AG08396 (cell line): ENCODE measurements around the gene ZNF485.
A peak's percentile ranks its signal among the peaks of the same experiment; 100 is the strongest.
"Not testable (repeated sequence)": the region's sequence is repeated elsewhere in the genome, so short reads cannot be mapped to it uniquely, and the experiment has no call there.

Experiments
- DNase-seq: peaks from one replicate; pipeline ENCODE4 v3.0.0; 2012; ENCODE audit warnings: low spot score, mixed read lengths

The ZNF485 gene

DNA sequence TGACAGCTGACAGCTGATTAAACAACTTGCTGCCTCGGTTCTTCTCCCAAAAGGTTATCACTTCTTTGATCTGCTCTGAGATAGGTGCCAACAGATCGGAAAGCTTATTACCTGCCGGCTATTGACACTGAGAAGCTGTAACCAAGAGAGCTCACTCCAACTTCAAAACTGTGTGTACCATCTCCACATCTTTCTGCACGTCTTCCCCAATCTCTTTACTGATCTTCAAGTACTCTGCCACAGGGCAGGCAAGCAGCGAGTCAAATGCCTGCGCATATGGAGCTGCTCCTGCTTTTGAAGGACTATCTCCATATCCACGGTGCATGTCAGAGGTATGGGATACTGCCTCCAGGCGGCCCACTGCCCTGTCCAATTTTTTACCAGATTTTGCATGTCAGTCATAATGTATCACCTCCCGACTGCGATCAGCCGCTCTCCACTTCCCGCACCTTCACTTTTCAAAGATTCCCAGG, 352 bp upstream of the ZNF485 start:
- no peak for DNase-seq

DNA sequence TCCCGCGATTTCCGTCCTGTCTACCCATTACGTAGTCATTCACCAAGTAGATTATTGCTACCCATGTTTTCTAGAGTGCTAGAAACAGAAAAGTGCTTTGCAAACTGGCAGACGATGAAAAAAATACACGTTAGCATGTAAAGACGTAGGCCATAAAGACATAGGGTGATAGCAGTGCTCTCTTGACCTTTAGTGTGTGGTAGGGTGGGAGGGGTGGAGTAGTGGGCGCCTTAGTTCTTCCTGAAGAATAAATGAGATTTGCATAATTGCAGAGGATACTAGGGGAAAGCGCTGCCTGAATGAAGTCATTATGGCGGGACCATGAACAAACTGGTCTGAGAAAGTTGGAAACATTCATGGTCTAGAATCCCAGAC, 948 bp downstream of the ZNF485 start:
- DNase-seq = no peak

DNA sequence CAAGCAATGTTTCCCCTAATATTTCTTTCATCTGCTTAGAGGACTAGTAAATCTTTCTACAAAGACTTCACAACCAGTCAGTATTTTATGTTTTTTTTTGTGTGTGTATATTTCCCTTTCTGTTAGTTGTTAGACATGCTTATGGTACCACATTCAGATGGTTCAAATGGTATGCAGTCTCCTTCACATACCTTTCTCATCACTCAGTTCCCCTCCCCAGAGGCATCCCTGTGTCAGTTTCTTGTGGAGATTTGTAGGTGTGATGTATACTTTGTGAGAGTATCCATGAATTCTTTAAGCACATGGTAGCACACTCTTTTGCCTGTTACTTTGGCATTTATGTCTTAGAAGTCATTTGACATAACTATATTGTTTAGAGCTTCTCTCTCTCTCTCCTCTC, 4.4 kb downstream of the ZNF485 start:
- DNase-seq = peak; percentile 22

DNA sequence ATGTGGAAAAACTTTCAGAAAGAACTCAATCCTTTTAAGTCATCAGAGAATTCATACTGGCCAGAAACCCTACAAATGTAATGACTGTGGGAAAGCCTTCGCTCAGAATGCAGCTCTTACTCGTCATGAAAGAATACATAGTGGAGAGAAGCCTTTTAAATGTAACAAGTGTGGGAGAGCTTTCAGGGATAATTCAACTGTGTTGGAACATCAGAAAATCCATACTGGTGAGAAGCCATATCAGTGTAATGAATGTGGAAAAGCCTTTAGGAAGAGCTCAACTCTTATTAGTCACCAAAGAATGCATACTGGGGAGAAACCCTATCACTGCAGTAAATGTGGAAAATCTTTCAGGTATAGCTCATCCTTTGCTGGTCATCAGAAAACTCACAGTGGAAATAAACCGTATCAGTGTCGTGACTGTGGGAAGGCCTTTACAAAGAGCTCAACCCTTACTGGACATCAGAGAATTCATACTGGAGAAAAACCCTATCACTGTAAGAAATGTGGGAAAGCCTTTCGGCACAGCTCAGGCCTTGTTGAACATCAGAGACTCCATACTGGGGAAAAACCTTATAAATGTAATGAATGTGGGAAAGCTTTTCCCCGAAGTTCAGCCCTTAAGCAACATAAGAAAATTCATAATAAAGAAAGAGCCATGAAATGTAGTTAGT, 10.6 kb downstream of the ZNF485 start:
- DNase-seq = no peak

DNA sequence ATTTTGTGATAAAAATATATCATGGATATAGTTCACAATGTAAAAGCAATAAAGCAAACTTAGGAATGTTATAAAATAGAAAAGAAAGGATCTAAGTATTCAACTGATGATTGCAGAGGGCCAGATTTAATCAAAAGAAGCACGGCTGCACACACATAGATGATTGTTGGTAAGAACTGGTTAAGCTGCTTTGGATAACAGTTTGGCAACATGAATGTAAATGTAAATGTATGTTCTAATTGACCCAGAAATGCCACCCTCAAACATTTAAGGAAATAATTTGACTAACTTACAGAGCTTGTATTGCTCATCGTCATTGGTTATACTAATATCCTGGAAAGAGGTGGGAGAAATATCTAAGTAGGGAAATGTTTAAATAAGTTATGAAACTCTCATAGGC, 13.1 kb downstream of the ZNF485 start:
- DNase-seq = no peak

DNA sequence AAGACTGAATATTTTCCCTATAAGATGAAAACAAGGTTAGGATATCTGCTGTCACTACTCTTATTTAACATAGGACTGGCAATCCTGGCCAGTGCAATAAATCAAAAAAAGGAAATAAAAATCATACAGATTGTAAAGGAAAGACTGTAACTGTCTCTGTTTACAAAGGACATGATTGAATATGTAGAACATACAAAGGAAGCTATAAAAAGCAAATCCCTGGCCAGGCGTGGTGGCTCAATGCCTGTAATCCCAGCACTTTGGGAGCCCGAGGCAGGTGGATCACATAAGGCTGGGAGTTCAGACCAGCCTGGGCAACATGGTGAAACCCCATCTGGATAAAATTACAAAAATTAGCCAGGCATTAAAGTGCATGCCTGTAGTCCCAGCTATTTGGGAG, 15.8 kb downstream of the ZNF485 start:
- DNase-seq = no peak

DNA sequence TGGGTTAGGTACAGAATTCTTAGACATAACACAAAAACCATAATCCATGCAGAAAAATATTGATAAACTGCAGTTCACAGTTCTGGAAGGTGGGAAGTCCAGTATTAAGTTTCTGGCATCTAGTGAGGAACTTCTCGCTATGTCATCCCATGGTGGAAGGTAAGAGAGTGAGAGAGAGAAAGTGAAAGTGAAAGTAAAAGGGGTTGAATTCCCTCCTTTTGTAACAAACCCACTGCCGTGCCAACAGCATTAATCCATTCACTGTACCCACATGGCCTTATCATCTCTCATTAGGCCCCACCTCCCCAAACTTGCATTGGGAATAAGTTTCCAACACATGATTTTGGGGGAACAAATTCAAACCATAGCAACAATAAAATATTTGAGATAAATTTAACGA, 17.1 kb downstream of the ZNF485 start:
- DNase-seq = no peak

DNA sequence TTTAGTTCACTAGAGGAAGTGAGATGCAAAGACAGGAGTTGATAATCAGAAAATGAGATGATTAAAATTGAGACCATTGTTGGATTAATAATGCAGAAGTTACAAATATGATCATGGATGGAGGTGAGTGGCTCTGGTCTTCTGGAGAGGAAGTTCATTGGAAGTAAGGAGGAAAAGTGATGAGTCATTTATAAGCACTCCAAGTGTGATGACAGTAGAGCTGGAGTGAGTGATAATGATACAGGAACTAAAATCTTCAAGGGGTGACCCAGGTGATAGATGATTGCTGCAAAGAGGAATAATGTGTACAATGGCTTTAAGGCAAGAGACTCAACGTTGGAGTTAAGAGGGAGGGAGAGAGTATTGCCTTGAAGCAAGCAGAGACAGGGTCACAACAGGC, 21.7 kb downstream of the ZNF485 start:
- no peak for DNase-seq

DNA sequence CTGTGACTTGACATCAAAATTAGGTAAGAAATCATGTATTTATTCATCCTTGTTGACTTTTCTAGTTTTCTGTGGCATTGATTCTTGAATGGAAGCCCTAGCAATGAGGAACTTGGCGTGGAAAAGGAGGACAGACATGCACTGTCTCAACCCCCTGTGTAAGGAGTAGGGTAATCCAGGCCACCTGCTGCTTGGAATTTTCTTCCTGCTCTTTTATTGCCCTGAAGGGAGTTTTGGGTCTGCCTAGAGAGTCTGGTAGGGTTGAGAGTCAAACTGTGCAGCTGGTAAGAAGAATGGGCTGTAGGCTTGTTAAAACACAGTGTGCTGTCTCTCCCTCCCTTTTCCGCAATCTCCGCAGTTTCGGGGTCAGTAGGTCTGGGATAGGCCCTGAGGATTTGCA, 22.7 kb downstream of the ZNF485 start:
- DNase-seq = no peak

DNA sequence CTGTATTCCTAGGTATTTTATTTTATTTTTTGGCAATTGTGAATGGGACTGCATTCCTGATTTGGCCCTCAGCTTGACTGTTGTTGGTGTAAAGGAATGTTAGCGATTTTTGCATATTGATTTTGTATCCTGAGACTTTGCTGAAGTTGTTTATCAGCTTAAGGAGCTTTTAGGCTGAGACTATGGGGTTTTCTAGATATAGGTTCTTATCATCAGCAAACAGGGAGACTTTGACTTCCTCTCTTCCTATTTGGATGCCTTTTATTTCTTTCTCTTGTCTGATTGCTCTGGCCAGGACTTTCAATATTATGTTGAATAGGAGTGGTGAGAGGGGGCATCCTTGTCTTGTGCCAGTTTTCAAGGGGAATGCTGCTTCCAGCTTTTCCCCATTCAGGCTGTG, 29.6 kb downstream of the ZNF485 start:
- DNase-seq = not testable (repeated sequence)

DNA sequence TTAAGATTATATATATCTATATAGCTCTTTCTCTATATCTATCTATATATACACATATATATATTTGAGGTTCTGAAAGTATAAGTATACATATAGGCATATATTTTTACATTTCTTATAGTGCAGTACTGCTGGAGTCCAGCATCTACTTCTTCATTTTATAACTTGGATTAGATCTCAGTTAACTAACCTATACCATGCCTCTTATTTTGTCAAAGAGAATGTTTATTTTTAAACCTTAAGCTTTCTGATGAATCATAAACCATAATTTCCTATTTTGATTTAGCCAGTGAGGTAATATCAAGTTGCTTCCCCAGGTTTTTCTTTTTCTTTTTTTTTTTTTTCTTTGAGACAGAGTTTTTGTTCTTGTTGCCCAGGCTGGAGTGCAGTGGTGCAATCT, 34.4 kb downstream of the ZNF485 start:
- DNase-seq = no peak

DNA sequence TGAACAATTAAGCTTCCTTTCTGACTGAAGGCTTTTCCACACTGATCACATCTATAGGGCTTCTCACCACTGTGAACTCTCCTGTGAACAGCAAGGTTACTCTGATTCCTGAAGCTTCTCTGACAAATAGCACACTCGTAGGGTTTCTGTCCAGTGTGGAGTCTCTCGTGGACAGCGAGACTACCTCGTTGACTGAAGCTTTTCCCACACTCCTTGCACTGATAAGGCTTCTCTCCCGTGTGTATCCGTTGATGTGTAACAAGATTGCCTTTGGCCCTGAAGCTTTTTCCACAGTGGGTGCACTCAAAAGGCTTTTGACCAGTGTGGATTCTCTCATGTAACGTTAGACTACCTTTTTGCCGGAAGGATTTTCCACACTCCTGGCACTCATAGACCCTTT, 38.0 kb downstream of the ZNF485 start:
- DNase-seq = no peak

DNA sequence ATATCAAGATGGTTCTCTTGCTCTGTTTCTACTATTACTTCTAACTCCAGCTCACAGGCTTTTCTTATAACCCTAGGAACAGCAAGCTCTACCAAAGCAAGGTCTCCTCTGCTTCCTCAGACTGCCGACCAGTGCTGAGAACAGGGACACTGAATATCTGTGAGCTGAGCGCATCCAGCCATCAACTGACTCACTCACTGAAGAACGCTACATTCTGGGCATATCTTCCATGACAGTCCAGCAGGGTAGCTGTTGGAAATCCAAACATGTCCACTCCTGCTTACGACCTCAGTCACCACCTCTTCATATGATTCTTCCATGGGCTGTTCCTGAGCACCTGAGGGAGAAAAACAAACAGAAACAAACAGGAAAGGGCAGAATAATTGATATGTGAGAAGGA, 39.6 kb downstream of the ZNF485 start:
- DNase-seq = no peak

DNA sequence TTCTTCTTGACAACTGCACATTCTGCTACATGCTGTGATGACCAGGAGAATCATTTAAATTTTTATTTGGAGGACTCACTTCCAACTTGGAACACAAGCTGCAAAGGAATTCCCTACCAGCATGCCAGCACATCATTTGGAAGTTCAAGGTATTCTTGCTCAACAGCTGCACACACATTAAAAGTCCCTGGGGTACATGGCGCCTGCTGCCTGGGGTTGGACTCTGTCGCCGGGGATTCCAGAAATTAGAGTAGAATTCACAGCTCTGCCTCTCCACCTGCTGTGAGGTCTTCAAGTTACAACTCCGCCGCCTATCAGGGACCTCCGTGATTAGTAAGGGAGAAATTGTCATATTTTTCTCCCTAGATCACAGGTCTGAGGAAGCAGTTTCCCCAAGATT, 41.3 kb downstream of the ZNF485 start:
- no peak for DNase-seq

DNA sequence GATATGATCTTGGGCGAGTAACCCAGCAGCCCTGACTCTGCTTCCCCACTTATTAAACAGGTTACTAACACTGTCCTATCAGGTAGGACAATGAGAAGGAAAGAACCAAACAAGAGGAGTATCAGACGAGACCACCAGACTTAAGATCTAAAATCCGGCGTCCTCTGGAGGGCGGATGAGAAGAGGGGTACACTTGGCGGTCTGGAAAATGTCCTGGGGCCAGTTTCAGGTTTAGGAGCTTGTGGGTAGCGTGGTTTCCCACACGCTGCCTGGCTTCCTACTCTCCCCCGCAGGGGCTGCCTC, 41.8 kb downstream of the ZNF485 start:
- DNase-seq = no peak

DNA sequence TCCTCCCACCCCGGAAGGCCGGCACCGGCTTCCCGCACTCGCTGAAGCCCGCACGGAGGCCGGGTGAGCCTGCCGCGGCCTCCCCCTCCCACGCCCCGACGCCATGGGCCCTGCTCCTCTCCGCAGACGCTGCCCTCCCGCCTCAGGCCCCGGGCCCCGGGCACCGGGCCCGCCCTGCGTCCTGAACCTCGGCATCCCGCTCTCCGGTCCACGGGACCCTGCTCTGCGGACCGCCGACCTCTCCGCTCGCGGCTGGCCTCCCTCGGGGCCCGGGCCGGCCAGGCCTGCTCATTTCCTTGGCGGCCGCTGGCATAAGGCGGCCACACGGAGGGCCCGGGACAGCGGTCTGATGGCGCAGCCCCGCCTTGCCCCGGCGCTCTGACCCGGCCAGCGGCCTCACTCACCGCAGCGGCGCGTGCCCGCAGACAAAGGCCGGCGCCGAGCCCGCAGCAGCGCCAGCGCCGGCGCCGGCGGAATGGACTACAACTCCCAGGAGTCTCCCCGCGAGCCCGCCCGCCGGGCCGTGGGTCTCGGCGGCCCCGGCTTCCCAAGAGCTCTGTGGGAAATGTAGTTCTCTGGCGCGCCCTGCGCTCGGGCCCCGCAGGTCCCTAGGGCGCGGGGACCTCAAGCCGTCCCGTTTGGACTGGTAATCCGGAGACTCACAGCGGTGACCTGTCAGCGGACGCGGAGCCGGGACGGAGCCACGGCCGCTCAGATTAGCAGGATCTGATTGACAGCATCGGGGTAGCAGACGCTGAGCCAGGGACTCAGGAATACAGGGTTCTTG, 42.4 kb downstream of the ZNF485 start, which contains the start of gene ZNF32:
Gene ZNF32, minus strand, starts transcription at position 484 of the 787 bp plus-strand sequence. CDS start 2,748 bp downstream, outside the sequence.
- peak; percentile 96 for DNase-seq

DNA sequence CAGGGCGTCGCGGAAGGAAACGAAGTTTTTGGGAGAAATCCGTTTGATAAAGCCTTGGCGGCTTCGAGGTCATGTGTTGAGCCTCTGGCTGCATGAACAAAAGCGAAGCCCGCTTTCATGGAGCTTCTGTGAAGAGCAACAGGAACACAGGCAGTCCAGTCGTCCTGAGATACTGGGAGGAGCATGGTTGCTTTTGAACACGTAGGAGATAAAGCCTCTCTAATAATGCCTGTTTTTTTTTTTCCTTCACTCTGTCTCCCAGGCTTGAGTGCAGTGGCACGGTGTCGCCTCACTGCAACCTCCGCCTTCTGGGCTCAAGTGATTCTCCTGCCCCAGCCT, 42.9 kb downstream of the ZNF485 start:
- DNase-seq = no peak

DNA sequence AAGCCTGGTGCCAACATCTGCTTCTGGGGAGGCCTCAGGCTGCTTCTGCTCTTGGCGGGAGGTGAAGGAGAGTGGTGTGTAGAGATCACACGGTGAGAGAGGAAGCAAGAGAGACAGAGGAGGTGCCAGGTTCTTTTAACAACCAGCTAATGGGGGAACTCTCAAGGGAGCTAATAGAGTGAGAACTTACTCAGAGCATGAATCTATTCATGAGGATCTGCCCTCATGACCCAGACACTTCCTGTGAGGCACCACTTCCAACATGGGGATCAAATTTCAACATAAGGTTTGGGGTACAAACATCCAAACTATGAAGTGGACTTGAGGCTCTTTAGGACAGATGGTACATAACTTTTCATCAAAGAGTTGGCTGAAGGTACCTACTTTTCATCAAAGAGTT, 47.5 kb downstream of the ZNF485 start:
- no peak for DNase-seq

DNA sequence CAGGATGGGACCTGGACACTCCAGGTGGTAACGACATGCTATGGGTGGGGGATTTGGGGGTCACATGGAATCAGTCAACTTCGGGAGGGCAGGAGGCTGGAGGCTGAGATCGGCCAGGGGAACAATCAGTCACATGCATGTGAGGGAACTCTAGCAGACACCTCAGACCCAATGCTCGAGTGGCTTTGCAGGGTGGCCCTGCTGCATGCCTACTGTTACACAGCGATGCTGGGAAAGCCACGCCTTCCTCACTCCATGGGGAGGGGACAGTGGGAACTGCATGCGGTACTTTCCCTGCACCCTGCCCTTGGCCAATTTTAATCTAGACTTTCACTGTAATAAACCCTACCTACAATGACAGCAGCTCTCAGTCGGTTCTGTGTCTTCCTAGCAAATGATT, 49.1 kb downstream of the ZNF485 start:
- DNase-seq = no peak

DNA sequence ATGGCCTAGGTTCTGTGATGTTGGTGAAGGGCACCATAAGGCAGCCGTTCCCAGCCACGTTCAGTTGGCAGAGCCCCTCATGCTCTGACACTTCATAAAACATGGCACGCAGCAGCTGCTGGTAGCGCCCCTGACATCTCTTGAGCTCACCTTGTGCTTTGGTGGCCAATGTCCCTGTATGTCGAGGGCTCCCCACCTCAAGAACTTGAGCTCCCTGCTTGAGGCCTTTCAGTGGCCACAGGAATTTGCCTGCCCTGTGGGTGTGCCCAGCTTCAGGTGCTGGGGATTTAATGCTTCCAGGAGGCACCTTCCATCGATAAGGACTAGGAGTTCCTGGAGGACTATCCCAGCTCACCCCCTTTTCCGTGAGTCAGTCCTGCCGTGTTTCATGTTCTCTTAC, 52.0 kb downstream of the ZNF485 start:
- DNase-seq = no peak

DNA sequence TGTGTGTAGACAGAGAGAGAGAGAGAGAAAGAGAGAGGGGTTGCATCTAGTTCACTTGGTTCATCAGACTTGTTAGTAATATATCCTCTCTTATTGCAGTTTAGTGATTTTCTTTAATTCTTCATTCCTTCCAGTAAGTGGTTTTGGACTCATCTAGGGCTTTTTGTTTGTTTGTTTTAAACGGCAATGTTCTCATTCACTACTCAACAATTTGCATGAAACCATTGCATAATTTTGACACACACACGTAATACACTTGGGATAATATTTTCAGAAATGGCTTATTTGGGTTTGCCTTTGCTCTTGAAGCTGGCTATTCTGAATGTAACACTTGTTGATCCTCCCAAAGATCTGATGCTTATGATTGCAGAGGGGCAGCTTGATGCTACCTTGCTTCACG, 58.8 kb downstream of the ZNF485 start:
- DNase-seq = no peak

DNA sequence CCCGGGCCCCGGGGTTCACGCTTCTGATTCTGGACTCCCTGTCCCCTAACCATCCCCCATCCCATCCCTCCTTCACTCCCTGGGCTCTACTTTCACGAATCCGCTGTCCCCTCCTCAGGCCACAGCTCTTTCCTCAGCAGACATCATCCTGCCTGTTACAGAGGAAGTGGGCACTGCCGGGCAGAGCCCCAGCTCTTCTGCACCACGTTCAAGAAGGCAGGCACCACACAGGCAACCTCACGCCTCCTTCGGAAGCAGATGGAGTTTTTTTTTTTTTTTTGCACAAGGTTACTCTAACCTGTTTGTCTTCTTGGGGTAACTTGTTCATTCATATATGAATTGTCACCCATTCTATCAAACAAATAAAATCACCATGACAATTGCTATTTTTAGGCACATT, 60.3 kb downstream of the ZNF485 start:
- no peak for DNase-seq

DNA sequence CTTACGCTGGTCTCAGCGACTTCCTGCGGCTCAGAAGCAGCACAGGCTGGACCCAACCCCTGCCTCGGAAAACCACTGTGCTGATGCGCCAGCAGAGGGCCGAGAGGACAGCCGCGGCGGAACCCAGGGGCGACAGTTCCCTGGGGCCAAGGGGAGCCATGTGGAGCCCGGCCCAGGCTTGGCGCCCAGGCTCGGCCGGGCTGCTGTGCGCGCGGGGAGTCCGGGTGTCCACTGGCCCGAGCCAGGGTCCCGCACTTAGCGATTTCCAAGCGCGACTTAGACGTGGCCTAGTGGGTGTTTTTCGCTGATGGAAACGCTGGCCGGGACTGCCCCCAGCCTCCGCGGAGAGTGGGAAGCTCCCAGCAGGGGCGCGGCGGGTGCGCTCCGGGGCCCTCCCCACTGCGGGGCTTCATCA, 61.1 kb downstream of the ZNF485 start:
- DNase-seq = peak; percentile 76
